Measurements from ENCODE around the gene ZDHHC8.

ZDHHC8 gene

DNA sequence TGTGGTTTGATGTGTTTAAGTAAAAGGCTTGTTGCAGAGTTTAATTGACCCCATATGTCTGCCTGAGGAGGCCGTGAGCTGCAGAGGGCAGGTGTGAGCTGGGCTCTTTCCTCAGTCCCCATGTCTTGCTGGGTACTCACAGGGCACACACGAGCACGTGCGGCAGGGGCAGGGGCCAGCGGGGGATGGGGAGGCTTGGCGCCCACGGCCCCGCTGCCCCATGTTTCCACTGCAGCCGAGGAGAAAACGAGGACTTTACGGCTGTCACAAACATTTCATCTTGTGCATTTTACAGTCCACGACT, 43.9 kb downstream of the ZDHHC8 start:
- Histone ChIP-seq H3K27ac (replicated peaks) (no peak overlapping the region), H3K4me3 (replicated peaks; ENCODE audit: insufficient read depth, low read length) (no peak overlapping the region), H3K27me3 (ENCODE audit: insufficient read depth, poor library complexity, severe bottlenecking) (no peaks in the 10 kb centered on the region)
- no peak for TF ChIP-seq POLR2AphosphoS5 (IDR thresholded peaks at IDR 0.05; ENCODE audit: low read depth)
- TF ChIP-seq GABPA (IDR thresholded peaks at IDR 0.05; ENCODE audit: low read depth): no peak
- TF ChIP-seq, protein P1, sequence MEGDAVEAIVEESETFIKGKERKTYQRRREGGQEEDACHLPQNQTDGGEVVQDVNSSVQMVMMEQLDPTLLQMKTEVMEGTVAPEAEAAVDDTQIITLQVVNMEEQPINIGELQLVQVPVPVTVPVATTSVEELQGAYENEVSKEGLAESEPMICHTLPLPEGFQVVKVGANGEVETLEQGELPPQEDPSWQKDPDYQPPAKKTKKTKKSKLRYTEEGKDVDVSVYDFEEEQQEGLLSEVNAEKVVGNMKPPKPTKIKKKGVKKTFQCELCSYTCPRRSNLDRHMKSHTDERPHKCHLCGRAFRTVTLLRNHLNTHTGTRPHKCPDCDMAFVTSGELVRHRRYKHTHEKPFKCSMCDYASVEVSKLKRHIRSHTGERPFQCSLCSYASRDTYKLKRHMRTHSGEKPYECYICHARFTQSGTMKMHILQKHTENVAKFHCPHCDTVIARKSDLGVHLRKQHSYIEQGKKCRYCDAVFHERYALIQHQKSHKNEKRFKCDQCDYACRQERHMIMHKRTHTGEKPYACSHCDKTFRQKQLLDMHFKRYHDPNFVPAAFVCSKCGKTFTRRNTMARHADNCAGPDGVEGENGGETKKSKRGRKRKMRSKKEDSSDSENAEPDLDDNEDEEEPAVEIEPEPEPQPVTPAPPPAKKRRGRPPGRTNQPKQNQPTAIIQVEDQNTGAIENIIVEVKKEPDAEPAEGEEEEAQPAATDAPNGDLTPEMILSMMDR (IDR thresholded peaks at IDR 0.05; ENCODE audit: insufficient read depth, low read length): no peak
- TF ChIP-seq, protein P2, sequence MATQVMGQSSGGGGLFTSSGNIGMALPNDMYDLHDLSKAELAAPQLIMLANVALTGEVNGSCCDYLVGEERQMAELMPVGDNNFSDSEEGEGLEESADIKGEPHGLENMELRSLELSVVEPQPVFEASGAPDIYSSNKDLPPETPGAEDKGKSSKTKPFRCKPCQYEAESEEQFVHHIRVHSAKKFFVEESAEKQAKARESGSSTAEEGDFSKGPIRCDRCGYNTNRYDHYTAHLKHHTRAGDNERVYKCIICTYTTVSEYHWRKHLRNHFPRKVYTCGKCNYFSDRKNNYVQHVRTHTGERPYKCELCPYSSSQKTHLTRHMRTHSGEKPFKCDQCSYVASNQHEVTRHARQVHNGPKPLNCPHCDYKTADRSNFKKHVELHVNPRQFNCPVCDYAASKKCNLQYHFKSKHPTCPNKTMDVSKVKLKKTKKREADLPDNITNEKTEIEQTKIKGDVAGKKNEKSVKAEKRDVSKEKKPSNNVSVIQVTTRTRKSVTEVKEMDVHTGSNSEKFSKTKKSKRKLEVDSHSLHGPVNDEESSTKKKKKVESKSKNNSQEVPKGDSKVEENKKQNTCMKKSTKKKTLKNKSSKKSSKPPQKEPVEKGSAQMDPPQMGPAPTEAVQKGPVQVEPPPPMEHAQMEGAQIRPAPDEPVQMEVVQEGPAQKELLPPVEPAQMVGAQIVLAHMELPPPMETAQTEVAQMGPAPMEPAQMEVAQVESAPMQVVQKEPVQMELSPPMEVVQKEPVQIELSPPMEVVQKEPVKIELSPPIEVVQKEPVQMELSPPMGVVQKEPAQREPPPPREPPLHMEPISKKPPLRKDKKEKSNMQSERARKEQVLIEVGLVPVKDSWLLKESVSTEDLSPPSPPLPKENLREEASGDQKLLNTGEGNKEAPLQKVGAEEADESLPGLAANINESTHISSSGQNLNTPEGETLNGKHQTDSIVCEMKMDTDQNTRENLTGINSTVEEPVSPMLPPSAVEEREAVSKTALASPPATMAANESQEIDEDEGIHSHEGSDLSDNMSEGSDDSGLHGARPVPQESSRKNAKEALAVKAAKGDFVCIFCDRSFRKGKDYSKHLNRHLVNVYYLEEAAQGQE (IDR thresholded peaks at IDR 0.05; ENCODE audit: insufficient replicate concordance, low read depth): no peak
- no peak for TF ChIP-seq SPI1 (IDR thresholded peaks at IDR 0.05; ENCODE audit: borderline replicate concordance, low read depth)
- DNase-seq (ENCODE audit: low read depth in 1 of 2, low spot score in 1 of 2): no peak

DNA sequence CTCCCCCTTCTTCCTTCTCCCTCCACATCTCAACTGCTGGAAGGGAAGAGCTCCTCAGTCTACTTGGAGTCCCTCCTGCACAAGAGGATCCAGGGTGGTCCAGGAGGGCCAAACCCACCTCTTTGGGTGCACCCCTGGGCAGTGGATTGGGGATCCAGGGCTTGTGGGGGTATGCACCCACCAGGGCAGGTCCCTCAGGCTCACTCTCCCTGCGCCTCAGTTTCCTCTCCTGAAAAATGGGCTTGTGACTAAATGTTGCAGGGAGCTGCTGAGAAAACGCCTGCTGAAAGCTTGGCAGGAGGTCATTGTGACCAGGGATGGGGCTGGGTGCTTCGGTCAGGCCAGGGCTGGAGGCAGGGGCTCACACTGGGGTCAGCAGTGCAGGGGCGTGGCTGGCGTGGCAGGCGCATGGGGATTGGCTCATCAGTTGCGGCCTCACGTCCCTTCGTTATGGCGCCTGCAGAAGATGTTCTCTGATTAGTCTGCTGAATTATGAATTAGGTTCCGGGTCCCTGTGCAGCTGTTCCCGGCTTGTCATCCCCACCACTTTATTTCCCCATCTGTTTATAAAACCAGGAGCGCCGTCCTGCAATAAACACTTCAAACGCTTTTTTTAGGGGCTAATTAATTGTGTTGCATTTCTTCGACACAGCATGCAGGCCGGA, 44.9 kb downstream of the ZDHHC8 start:
- DNase-seq (ENCODE audit: low read depth in 1 of 2, low spot score in 1 of 2): no peak
- TF ChIP-seq, protein P2 (IDR thresholded peaks at IDR 0.05; ENCODE audit: insufficient replicate concordance, low read depth): no peak
- TF ChIP-seq POLR2AphosphoS5 (IDR thresholded peaks at IDR 0.05; ENCODE audit: low read depth) (no peak), SPI1 (IDR thresholded peaks at IDR 0.05; ENCODE audit: borderline replicate concordance, low read depth) (no peak), GABPA (IDR thresholded peaks at IDR 0.05; ENCODE audit: low read depth) (no peak)
- TF ChIP-seq, protein P1 (IDR thresholded peaks at IDR 0.05; ENCODE audit: insufficient read depth, low read length): no peak
- Histone ChIP-seq H3K27me3 (ENCODE audit: insufficient read depth, poor library complexity, severe bottlenecking) (no peaks in the 10 kb centered on the region), H3K27ac (replicated peaks) (no peak overlapping the region), H3K4me3 (replicated peaks; ENCODE audit: insufficient read depth, low read length) (no peak overlapping the region)

DNA sequence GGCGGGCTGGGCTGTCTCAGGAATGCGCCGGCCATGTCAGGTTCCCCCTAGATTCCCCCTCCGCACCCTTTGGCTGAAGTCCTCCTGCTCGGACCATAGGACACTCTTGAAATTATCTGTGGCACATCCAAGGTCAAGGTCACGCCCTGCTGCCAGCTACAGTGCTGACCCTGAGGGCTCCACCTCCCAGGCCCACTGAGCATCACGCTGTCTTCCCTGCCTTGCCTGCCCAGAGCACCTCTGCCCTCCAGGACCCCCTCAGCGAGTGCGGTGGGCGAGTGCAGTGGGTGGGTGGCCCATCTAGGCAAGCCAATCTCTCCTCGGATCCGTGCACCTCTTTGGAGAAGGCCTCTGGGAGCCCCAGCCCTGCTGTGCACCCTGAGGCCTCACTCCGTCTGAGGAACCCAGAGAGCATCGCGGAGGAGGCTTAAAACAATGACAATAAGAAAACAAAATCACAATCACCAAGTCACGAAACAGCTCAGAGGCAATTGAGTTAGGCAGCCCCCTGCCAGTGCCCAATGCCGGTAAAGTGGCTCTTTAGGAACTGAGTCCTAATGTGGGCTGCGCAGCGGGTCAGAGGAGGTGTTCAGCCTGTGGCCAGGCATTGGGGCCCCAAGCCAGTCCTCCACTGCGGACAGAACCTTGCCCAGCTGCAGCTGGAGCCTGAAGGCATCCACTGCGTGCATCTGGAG, 45.8 kb downstream of the ZDHHC8 start:
- H3K4me3 ChIP-seq (replicated peaks; ENCODE audit: insufficient read depth, low read length): no peak overlapping the region
- TF ChIP-seq GABPA (IDR thresholded peaks at IDR 0.05; ENCODE audit: low read depth) (no peak), POLR2AphosphoS5 (IDR thresholded peaks at IDR 0.05; ENCODE audit: low read depth) (no peak), SPI1 (IDR thresholded peaks at IDR 0.05; ENCODE audit: borderline replicate concordance, low read depth) (no peak)
- TF ChIP-seq, protein P2 (IDR thresholded peaks at IDR 0.05; ENCODE audit: insufficient replicate concordance, low read depth): no peak
- TF ChIP-seq, protein P1 (IDR thresholded peaks at IDR 0.05; ENCODE audit: insufficient read depth, low read length): no peak
- H3K27me3 ChIP-seq (ENCODE audit: insufficient read depth, poor library complexity, severe bottlenecking): no peaks in the 10 kb centered on the region
- no peak overlapping the region for H3K27ac ChIP-seq (replicated peaks)
- no peak for DNase-seq (ENCODE audit: low read depth in 1 of 2, low spot score in 1 of 2)

Measured in HL-60 (cell line).